T-cell (primary cell): Measurements from ENCODE around the gene LACTB. TPM values are rescaled to one million over a fixed set of nuclear protein-coding genes. Genes with fewer than 3 reads are reported as not detected.
"Not testable (repeated sequence)": the region's sequence is repeated elsewhere in the genome, so short reads cannot be mapped to it uniquely, and the experiment has no call there.

Experiments
- ATAC-seq, 4 experiments: fragments of 200-7000 bp in 3 of 4; fragments of 150-1000 bp in 1 of 4; cut with Tn5 transposase; replicated peaks in 1 of 4; 1 replicate in 3 of 4; 2 replicates in 1 of 4; pipeline ENCODE4 v1.10.0; 2021; ENCODE audit warnings: moderate library complexity in 3 of 4, mild to moderate bottlenecking in 2 of 4, moderate number of reproducible peaks in 1 of 4
- CTCF ChIA-PET, 2 donors: fragments of 300-600 bp; sonication (Branson Sonifier 250); formaldehyde crosslinking; loops; one replicate each; lab custom pipeline; 2022; ENCODE audit warnings: antibody characterized with exemption in 2 of 2; lab: Charles Lee
- POLR2A ChIA-PET, 2 donors: fragments of 300-600 bp; sonication (Branson Sonifier 250); formaldehyde crosslinking; loops; one replicate each; lab custom pipeline; 2022; ENCODE audit warnings: antibody characterized with exemption in 2 of 2; lab: Charles Lee
- DNase-seq, 35 experiments: peaks; one replicate each; pipeline versions ENCODE4 v3.0.0 to v3.0.0-alpha.2; 2013 to 2023
- H3K27ac ChIP-seq: one replicate; pipeline ENCODE4 v1.5.1; 2013; ENCODE audit warnings: low read length
- H3K27me3 ChIP-seq, 2 experiments: replicated peaks in 1 of 2; 1 replicate in 1 of 2; 2 replicates in 1 of 2; pipeline versions ENCODE4 v1.6.1 to v1.7.0; 2013; ENCODE audit warnings: low read length in 1 of 2, mixed read lengths in 1 of 2; ENCODE audit not compliant: control insufficient read depth in 2 of 2, insufficient read depth in 2 of 2; ENCODE audit errors: extremely low read depth in 1 of 2
- H3K36me3 ChIP-seq, 2 donors: 1 replicate in 1 of 2; 2 replicates in 1 of 2; pipeline versions ENCODE4 v1.6.1 to v1.7.0; 2013; ENCODE audit warnings: low read length in 1 of 2; ENCODE audit not compliant: control insufficient read depth in 2 of 2, insufficient read depth in 1 of 2; ENCODE audit errors: extremely low read depth in 1 of 2
- H3K4me1 ChIP-seq, 2 experiments: 1 replicate in 1 of 2; 2 replicates in 1 of 2; pipeline versions ENCODE4 v1.6.1 to v1.7.0; 2013; ENCODE audit warnings: low read length in 2 of 2, mixed read lengths in 1 of 2; ENCODE audit not compliant: insufficient read depth in 2 of 2, control insufficient read depth in 1 of 2; ENCODE audit errors: extremely low read depth in 1 of 2
- H3K4me3 ChIP-seq, 2 donors: 1 replicate in 1 of 2; 2 replicates in 1 of 2; pipeline versions ENCODE4 v1.5.1 to v1.7.0; 2013; ENCODE audit warnings: mild to moderate bottlenecking in 2 of 2, low read length in 1 of 2, moderate library complexity in 1 of 2; ENCODE audit not compliant: control insufficient read depth in 1 of 2; ENCODE audit errors: extremely low read depth in 1 of 2
- H3K9me3 ChIP-seq: 2 replicates; pipeline ENCODE4 v1.7.0; 2013
- H3K27ac Mint-ChIP-seq, 2 donors: one replicate each; pipeline ENCODE4 v1.8.0; 2020 to 2021; ENCODE audit warnings: mild to moderate bottlenecking in 2 of 2, mixed read lengths in 2 of 2
- H3K27me3 Mint-ChIP-seq, 2 donors: one replicate each; pipeline ENCODE4 v1.8.0; 2021 to 2022; ENCODE audit warnings: mixed read lengths in 2 of 2
- H3K36me3 Mint-ChIP-seq: one replicate; pipeline ENCODE4 v1.8.0; 2021; ENCODE audit warnings: mixed read lengths
- H3K4me1 Mint-ChIP-seq, 3 donors: one replicate each; pipeline ENCODE4 v1.8.0; 2020 to 2022; ENCODE audit warnings: mixed read lengths in 3 of 3, mild to moderate bottlenecking in 1 of 3
- H3K4me3 Mint-ChIP-seq, 3 donors: one replicate each; pipeline ENCODE4 v1.8.0; 2020 to 2022; ENCODE audit warnings: mild to moderate bottlenecking in 3 of 3, mixed read lengths in 3 of 3, moderate library complexity in 3 of 3
- H3K9me3 Mint-ChIP-seq, 3 donors: one replicate each; pipeline ENCODE4 v1.8.0; 2020 to 2022; ENCODE audit warnings: mixed read lengths in 3 of 3
- WGBS: methylation state at CpG from one replicate; pipeline ENCODE4 v1.1.5; 2013; ENCODE audit warnings: missing lambda C conversion rate; ENCODE audit not compliant: insufficient coverage; 5-methylcytosine and 5-hydroxymethylcytosine counted together
- total RNA-seq, 35 experiments: library from RNA in 6 of 35; stranded (reverse) in 6 of 35; fragments of 120-200 nt in 1 of 35; gene quantifications; one replicate each; pipeline versions ENCODE4 v1.2.1 to v1.2.4 and lab custom pipeline; 2013 to 2026

The LACTB gene
- total RNA-seq, 5 donors from 2014 or later (not counting 1 experiment from before 2014, with no cell fraction given), result 10.9 to 14.9 (median 12.2) TPM

DNA sequence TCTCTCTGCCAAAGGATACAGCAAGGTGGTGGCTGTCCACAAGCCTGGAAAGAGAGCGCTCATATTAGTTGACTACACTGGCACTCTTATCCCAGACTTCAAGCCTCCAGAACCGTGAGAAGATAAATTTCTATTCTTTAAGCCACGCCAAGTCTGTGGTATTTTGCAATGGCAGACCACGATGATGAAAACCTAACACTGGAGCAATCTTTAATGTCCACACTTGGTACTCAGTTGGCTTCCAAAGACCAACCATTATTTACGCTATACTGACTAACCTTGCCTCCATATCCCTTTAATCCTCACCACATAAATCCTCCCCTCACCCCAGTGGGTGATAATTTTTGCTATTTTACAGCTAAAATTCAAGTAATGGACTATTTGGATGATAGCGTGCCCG is 16.9 kb upstream of the LACTB start:
- Mint-ChIP-seq H3K4me3 (no peak overlapping the region), H3K27me3 (peaks cover 12 to 20% of the 10 kb centered on the region in 2 donors), H3K4me1 (no peaks in the 10 kb centered on the region), H3K9me3 (no peaks in the 10 kb centered on the region), H3K36me3 (no peaks in the 10 kb centered on the region), H3K27ac (no peak overlapping the region)
- no peak for DNase-seq
- 71% methylated on average over 5 of the region's 7 CpGs for WGBS
- H3K27ac ChIP-seq, result no peak overlapping the region
- no peaks in the 10 kb centered on the region for H3K9me3 ChIP-seq
- no peak overlapping the region for H3K4me3 ChIP-seq
- POLR2A ChIA-PET, result no interaction called here
- ATAC-seq, result no peak
- peaks cover 0 to 17% of the 10 kb centered on the region in 2 experiments for H3K27me3 ChIP-seq
- H3K36me3 ChIP-seq, result no peaks in the 10 kb centered on the region
- CTCF ChIA-PET, result no interaction called here
- H3K4me1 ChIP-seq, result no peaks in the 10 kb centered on the region

DNA sequence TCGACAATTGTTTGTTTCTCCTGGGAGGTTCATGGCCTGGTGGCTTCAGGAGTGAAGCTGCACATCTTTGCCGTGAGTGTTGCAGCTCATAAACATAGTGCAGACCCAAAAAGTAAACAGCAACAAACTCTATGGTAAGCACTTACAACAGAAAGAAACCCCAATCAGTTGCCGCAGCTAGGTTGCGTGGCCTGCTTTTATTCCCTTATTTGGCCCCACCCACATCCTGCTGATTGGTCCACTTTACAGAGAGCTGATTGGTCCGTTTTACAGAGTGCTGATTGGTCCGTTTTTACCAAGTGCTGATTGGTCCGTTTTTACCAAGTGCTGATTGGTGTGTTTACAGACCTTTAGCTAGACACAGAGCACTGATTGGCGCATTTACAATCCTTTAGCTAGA is 16.3 kb upstream of the LACTB start:
- WGBS, result 38% methylated on average over 5 of the region's 8 CpGs
- H3K27me3 ChIP-seq, result peaks cover 0 to 16% of the 10 kb centered on the region in 2 experiments
- H3K4me1 Mint-ChIP-seq, H3K27ac ChIP-seq, DNase-seq, H3K36me3 Mint-ChIP-seq, H3K4me3 ChIP-seq, H3K9me3 Mint-ChIP-seq, H3K4me1 ChIP-seq, H3K4me3 Mint-ChIP-seq, H3K27ac Mint-ChIP-seq, CTCF ChIA-PET, ATAC-seq, POLR2A ChIA-PET, H3K36me3 ChIP-seq, H3K9me3 ChIP-seq: not testable (repeated sequence)
- peaks cover 12 to 20% of the 10 kb centered on the region in 2 donors for H3K27me3 Mint-ChIP-seq

DNA sequence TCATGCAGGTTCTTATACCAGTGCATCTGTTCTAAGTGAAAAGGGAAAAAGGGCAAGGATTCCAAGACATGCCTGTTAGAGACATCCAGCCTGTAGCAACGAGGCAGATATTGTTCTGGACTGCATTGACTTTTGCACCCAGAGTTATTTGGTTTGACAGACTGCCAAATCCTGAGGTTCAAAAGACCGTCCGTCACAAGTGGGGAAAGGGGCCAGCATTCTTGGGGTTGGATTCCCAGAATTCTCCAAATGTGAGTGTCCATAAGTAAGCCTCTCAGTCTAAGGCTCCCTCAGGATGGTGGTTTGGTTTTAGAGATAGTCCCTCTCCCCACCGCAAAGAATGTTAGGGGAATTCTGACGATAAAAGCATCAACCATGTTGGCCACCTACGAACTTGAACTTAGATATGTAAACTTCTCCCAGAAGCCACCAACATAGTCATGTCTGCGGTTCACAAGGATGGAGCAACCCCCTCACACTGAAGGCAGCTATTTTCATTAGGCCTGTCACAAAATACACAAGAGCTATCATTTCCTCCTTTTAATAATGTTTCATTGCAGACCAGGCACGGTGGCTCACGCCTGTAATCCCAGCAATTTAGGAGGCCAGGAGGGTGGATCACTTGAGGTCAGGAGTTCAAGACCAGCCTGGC is 13.6 kb upstream of the LACTB start:
- no peak overlapping the region for H3K4me3 Mint-ChIP-seq
- H3K36me3 ChIP-seq, result no peaks in the 10 kb centered on the region
- ATAC-seq (no peak), DNase-seq (no peak)
- ChIA-PET CTCF (interaction anchor here in 1 of 2 donors (0.6 kb wide), 1 partner anchor 12 kb away, joined by 3 read pairs; no protein-coding TSS in a partner anchor), POLR2A (no interaction called here)
- H3K9me3 Mint-ChIP-seq, result no peaks in the 10 kb centered on the region
- H3K27ac Mint-ChIP-seq, result no peak overlapping the region
- no peak overlapping the region for H3K4me3 ChIP-seq
- H3K27ac ChIP-seq, result no peak overlapping the region
- H3K4me1 Mint-ChIP-seq, result no peaks in the 10 kb centered on the region
- H3K9me3 ChIP-seq, result no peaks in the 10 kb centered on the region
- no peaks in the 10 kb centered on the region for H3K4me1 ChIP-seq
- 93% methylated on average over 9 of the region's 9 CpGs for WGBS
- peaks cover 0 to 15% of the 10 kb centered on the region in 2 experiments for H3K27me3 ChIP-seq
- H3K36me3 Mint-ChIP-seq, result no peaks in the 10 kb centered on the region
- H3K27me3 Mint-ChIP-seq, result peaks cover 11 to 20% of the 10 kb centered on the region in 2 donors

DNA sequence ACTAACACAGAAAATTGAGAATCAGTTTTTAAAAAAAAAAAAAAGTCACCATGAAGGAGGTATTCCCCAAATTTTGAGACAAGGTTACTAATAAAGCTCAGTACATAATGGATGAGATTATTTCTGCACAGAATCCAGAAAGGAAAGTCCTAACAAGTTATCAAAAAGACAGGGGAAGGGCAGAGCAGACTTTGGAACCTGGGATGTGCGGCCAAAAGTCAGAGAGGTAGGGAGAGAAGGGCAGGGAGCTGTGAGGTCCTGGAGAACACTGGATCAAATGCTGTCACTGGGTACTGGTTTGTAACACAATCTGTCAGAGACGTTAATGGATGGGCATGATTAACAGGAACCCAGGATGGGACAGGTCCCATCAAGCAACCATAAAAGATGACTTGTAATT is 12.2 kb upstream of the LACTB start:
- ATAC-seq, result no peak

DNA sequence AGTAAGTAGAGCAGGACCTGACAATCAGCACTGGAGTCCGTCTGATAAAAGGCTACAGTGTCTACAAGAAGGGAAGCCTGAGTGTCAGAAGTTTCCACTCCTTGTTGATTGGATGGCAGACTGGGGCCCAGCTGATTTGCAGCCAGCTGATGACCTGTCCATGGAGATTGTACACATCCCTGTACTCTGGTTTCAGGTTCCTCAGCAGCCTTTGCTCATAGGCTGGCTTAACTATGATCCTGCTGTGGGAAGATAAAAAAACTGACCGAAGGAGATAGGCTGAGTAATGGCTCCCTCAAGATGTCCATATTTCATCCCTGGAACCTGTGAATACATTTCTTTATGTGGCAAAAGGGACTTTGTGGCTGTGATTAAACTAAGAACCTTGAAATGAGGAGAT is 11.7 kb upstream of the LACTB start:
- peaks cover 6 to 15% of the 10 kb centered on the region in 2 donors for H3K27me3 Mint-ChIP-seq
- ATAC-seq, result no peak
- no peak overlapping the region for H3K27ac Mint-ChIP-seq
- H3K9me3 Mint-ChIP-seq, result no peaks in the 10 kb centered on the region
- no peak overlapping the region for H3K4me3 Mint-ChIP-seq
- Histone ChIP-seq H3K27ac (no peak overlapping the region), H3K9me3 (no peaks in the 10 kb centered on the region), H3K27me3 (peaks cover 0 to 15% of the 10 kb centered on the region in 2 experiments), H3K4me3 (no peak overlapping the region), H3K4me1 (no peaks in the 10 kb centered on the region), H3K36me3 (no peaks in the 10 kb centered on the region)
- ChIA-PET CTCF (no interaction called here), POLR2A (no interaction called here)
- no peaks in the 10 kb centered on the region for H3K36me3 Mint-ChIP-seq
- WGBS, result 75% methylated on average over 1 of the region's 2 CpGs
- no peaks in the 10 kb centered on the region for H3K4me1 Mint-ChIP-seq
- DNase-seq, result no peak

More for the DNA sequence above, 12.2 kb upstream of the LACTB start:
- CTCF ChIA-PET, result no interaction called here
- H3K36me3 ChIP-seq, result no peaks in the 10 kb centered on the region
- POLR2A ChIA-PET, result no interaction called here
- no peak for DNase-seq
- H3K4me1 Mint-ChIP-seq, result no peaks in the 10 kb centered on the region
- WGBS, result 74% methylated on average over 2 of the region's 2 CpGs
- no peak overlapping the region for H3K4me3 Mint-ChIP-seq
- H3K27ac Mint-ChIP-seq, result no peak overlapping the region
- no peaks in the 10 kb centered on the region for H3K36me3 Mint-ChIP-seq
- no peaks in the 10 kb centered on the region for H3K4me1 ChIP-seq
- H3K4me3 ChIP-seq, result no peak overlapping the region
- H3K9me3 ChIP-seq, result no peaks in the 10 kb centered on the region
- H3K27me3 ChIP-seq, result peaks cover 0 to 15% of the 10 kb centered on the region in 2 experiments
- H3K9me3 Mint-ChIP-seq, result no peaks in the 10 kb centered on the region
- no peak overlapping the region for H3K27ac ChIP-seq
- peaks cover 8 to 15% of the 10 kb centered on the region in 2 donors for H3K27me3 Mint-ChIP-seq

DNA sequence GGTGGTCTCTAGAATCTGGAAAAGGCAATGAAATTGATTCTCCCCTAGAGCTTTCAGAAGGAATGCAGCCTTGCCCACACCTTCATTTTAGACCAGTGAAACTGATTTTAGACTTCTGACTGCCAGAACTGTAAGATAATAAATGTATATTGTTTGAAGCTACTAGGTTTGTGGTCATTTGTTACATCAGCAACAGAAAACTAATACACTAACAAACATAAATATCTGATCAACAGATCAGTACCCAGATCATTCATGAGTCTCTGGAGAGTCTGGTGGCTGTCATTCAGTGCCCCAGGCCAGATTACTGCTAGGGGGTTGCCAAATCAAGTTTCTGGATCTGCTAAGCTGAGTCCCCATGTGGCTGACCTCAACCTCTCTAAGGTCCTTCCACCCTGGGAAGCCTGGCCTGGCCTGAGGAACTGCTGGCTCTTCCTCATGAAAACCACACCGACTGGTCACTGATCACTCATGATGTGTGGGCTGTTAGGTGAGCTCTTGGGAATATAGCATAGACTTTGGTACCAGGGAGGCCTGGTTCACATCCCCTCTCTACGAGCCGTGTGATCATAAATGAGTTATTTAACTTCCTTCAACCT is 11.1 kb upstream of the LACTB start:
- no peaks in the 10 kb centered on the region for H3K36me3 ChIP-seq
- H3K4me3 Mint-ChIP-seq, result no peak overlapping the region

More for the DNA sequence above, 11.1 kb upstream of the LACTB start:
- WGBS, result no CpG with 5 or more reads among the region's 3 CpGs
- no peak overlapping the region for H3K27ac ChIP-seq
- Mint-ChIP-seq H3K27me3 (peaks cover 3 to 15% of the 10 kb centered on the region in 2 donors), H3K27ac (no peak overlapping the region), H3K36me3 (no peaks in the 10 kb centered on the region), H3K4me1 (no peaks in the 10 kb centered on the region), H3K9me3 (no peaks in the 10 kb centered on the region)
- no peaks in the 10 kb centered on the region for H3K4me1 ChIP-seq
- DNase-seq (no peak), ATAC-seq (no peak)
- peaks cover 0 to 15% of the 10 kb centered on the region in 2 experiments for H3K27me3 ChIP-seq
- no peak overlapping the region for H3K4me3 ChIP-seq
- no peaks in the 10 kb centered on the region for H3K9me3 ChIP-seq
- ChIA-PET CTCF (interaction anchor here in 1 of 2 donors (0.7 kb wide), 1 partner anchor 490 kb away, joined by 3 read pairs; no protein-coding TSS in a partner anchor), POLR2A (no interaction called here)
